ENCODE data around the gene PRKG1.
"Not testable (repeated sequence)": the region's sequence is repeated elsewhere in the genome, so short reads cannot be mapped to it uniquely, and the experiment has no call there.

PRKG1 gene

GRCh38 chr10:52194716-52195115, 1120.4 kb downstream of the PRKG1 start:
- H3K9me3 ChIP-seq (ENCODE audit: control insufficient read depth, insufficient read depth, low read length) = no peaks in the 10 kb centered on the region
- no peaks in the 10 kb centered on the region for H3F3A ChIP-seq (ENCODE audit: control insufficient read depth, insufficient read depth)
- TF ChIP-seq CTCF (IDR thresholded peaks at IDR 0.05; ENCODE audit: low read depth, low read length, poor library complexity, severe bottlenecking) (no peak), EZH2phosphoT487 (IDR thresholded peaks at IDR 0.05; ENCODE audit: borderline replicate concordance, low read length) (no peak)
- no peak overlapping the region for H3K4me2 ChIP-seq (ENCODE audit: low read length)
- H3K4me3 ChIP-seq (ENCODE audit: low read length) = no peak overlapping the region
- no peaks in the 10 kb centered on the region for H3K79me2 ChIP-seq (ENCODE audit: control insufficient read depth, low read length)
- H3K36me3 ChIP-seq (ENCODE audit: control insufficient read depth, low read length) = no peaks in the 10 kb centered on the region
- no peaks in the 10 kb centered on the region for H4K20me1 ChIP-seq (ENCODE audit: control insufficient read depth, insufficient read depth, low read depth, low read length)
- no peaks in the 10 kb centered on the region for H3K9me2 ChIP-seq (replicated peaks; ENCODE audit: control insufficient read depth, low read length)
- no peaks in the 10 kb centered on the region for H3K27me3 ChIP-seq (ENCODE audit: control insufficient read depth, low read length)
- H3K4me1 ChIP-seq (ENCODE audit: control insufficient read depth, low read length) = no peaks in the 10 kb centered on the region
- H3K27ac ChIP-seq (ENCODE audit: low read depth, low read length) = no peak overlapping the region

GRCh38 chr10:52197098-52197497, 1122.8 kb downstream of the PRKG1 start:
- Histone ChIP-seq H3K4me2 (ENCODE audit: low read length) (no peak overlapping the region), H3K9me2 (replicated peaks; ENCODE audit: control insufficient read depth, low read length) (no peaks in the 10 kb centered on the region), H3F3A (ENCODE audit: control insufficient read depth, insufficient read depth) (no peaks in the 10 kb centered on the region), H3K9me3 (ENCODE audit: control insufficient read depth, insufficient read depth, low read length) (no peaks in the 10 kb centered on the region), H4K20me1 (ENCODE audit: control insufficient read depth, insufficient read depth, low read depth, low read length) (no peaks in the 10 kb centered on the region), H3K79me2 (ENCODE audit: control insufficient read depth, low read length) (no peaks in the 10 kb centered on the region), H3K4me3 (ENCODE audit: low read length) (no peak overlapping the region), H3K27ac (ENCODE audit: low read depth, low read length) (no peak overlapping the region), H3K27me3 (ENCODE audit: control insufficient read depth, low read length) (no peaks in the 10 kb centered on the region), H3K36me3 (ENCODE audit: control insufficient read depth, low read length) (no peaks in the 10 kb centered on the region), H3K4me1 (ENCODE audit: control insufficient read depth, low read length) (no peaks in the 10 kb centered on the region)
- TF ChIP-seq CTCF (IDR thresholded peaks at IDR 0.05; ENCODE audit: low read depth, low read length, poor library complexity, severe bottlenecking) = no peak
- no peak for TF ChIP-seq EZH2phosphoT487 (IDR thresholded peaks at IDR 0.05; ENCODE audit: borderline replicate concordance, low read length)

- Histone ChIP-seq H3K4me2 (ENCODE audit: low read length) (no peak overlapping the region), H3K9me2 (replicated peaks; ENCODE audit: control insufficient read depth, low read length) (no peaks in the 10 kb centered on the region), H4K20me1 (ENCODE audit: control insufficient read depth, insufficient read depth, low read depth, low read length) (no peaks in the 10 kb centered on the region), H3K27me3 (ENCODE audit: control insufficient read depth, low read length) (no peaks in the 10 kb centered on the region), H3K4me3 (ENCODE audit: low read length) (no peak overlapping the region), H3K36me3 (ENCODE audit: control insufficient read depth, low read length) (no peaks in the 10 kb centered on the region), H3K4me1 (ENCODE audit: control insufficient read depth, low read length) (no peaks in the 10 kb centered on the region), H3K9me3 (ENCODE audit: control insufficient read depth, insufficient read depth, low read length) (no peaks in the 10 kb centered on the region), H3K79me2 (ENCODE audit: control insufficient read depth, low read length) (no peaks in the 10 kb centered on the region), H3K27ac (ENCODE audit: low read depth, low read length) (no peak overlapping the region), H3F3A (ENCODE audit: control insufficient read depth, insufficient read depth) (no peaks in the 10 kb centered on the region)
- TF ChIP-seq CTCF (IDR thresholded peaks at IDR 0.05; ENCODE audit: low read depth, low read length, poor library complexity, severe bottlenecking) (no peak), EZH2phosphoT487 (IDR thresholded peaks at IDR 0.05; ENCODE audit: borderline replicate concordance, low read length) (no peak)
Observed at GRCh38 chr10:52198540-52198939, 1124.3 kb downstream of the PRKG1 start.

GRCh38 chr10:52204906-52205305, 1130.6 kb downstream of the PRKG1 start:
- not testable (repeated sequence) for H3K36me3 ChIP-seq (ENCODE audit: control insufficient read depth, low read length)

More at GRCh38 chr10:52204906-52205305, 1130.6 kb downstream of the PRKG1 start:
- not testable (repeated sequence) for H3K27me3 ChIP-seq (ENCODE audit: control insufficient read depth, low read length); H3K9me2 ChIP-seq (replicated peaks; ENCODE audit: control insufficient read depth, low read length); H4K20me1 ChIP-seq (ENCODE audit: control insufficient read depth, insufficient read depth, low read depth, low read length); H3K4me1 ChIP-seq (ENCODE audit: control insufficient read depth, low read length); H3K79me2 ChIP-seq (ENCODE audit: control insufficient read depth, low read length); H3K4me3 ChIP-seq (ENCODE audit: low read length); H3K9me3 ChIP-seq (ENCODE audit: control insufficient read depth, insufficient read depth, low read length); H3K4me2 ChIP-seq (ENCODE audit: low read length); H3F3A ChIP-seq (ENCODE audit: control insufficient read depth, insufficient read depth); H3K27ac ChIP-seq (ENCODE audit: low read depth, low read length)
